Measurements from ENCODE around the gene PDF.

The PDF gene

GRCh38 chr16:69351309-69352027 is 21.1 kb upstream of the PDF start, which contains the start of gene TMED6:
Gene TMED6 (minus strand): TSS chr16:69351786. CDS start chr16:69351753, 33 bp downstream.
- Histone ChIP-seq H4K20me1 (ENCODE audit: insufficient read depth, low read length, poor library complexity, severe bottlenecking) (no peaks in the 10 kb centered on the region), H3K79me2 (ENCODE audit: insufficient read depth, low read length) (no peaks in the 10 kb centered on the region), H2AFZ (ENCODE audit: low read length) (no peak within 1 kb of the TSS), H3K9me2 (replicated peaks; ENCODE audit: low read depth, low read length) (no peaks in the 10 kb centered on the region), H3K4me2 (ENCODE audit: low read depth, low read length, poor library complexity, severe bottlenecking) (no peak within 1 kb of the TSS), H3K4me3 (ENCODE audit: low read length, poor library complexity, severe bottlenecking) (no peak within 1 kb of the TSS), H3K9me3 (ENCODE audit: insufficient read depth, low read depth, low read length) (no peaks in the 10 kb centered on the region), H3K9ac (ENCODE audit: low read depth, low read length, poor library complexity, severe bottlenecking) (no peak within 1 kb of the TSS), H3K36me3 (ENCODE audit: insufficient read depth, low read length) (peaks cover 4% of the 10 kb centered on the region; the same call in 1 of the 2 replicates), H3K4me1 (ENCODE audit: insufficient read depth, low read length, poor library complexity, severe bottlenecking) (no peaks in the 10 kb centered on the region), H3F3A (ENCODE audit: low read depth) (no peaks in the 10 kb centered on the region), H3K27me3 (ENCODE audit: insufficient read depth, low read length, poor library complexity, severe bottlenecking) (no peaks in the 10 kb centered on the region)
- TF ChIP-seq CTCF (conservative IDR thresholded peaks at IDR 0.05; ENCODE audit: low read length) (no peak), EZH2phosphoT487 (IDR thresholded peaks at IDR 0.05; ENCODE audit: borderline replicate concordance) (no peak)

GRCh38 chr16:69350536-69351133 is 20.2 kb upstream of the PDF start:
- H3K27me3 ChIP-seq (ENCODE audit: insufficient read depth, low read length, poor library complexity, severe bottlenecking), result no peaks in the 10 kb centered on the region
- no peak overlapping the region for H3K9ac ChIP-seq (ENCODE audit: low read depth, low read length, poor library complexity, severe bottlenecking)
- H3K79me2 ChIP-seq (ENCODE audit: insufficient read depth, low read length), result no peaks in the 10 kb centered on the region
- H3K4me2 ChIP-seq (ENCODE audit: low read depth, low read length, poor library complexity, severe bottlenecking), result no peak overlapping the region
- no peaks in the 10 kb centered on the region for H4K20me1 ChIP-seq (ENCODE audit: insufficient read depth, low read length, poor library complexity, severe bottlenecking)
- no peak overlapping the region for H2AFZ ChIP-seq (ENCODE audit: low read length)
- no peaks in the 10 kb centered on the region for H3K9me2 ChIP-seq (replicated peaks; ENCODE audit: low read depth, low read length)
- no peaks in the 10 kb centered on the region for H3K9me3 ChIP-seq (ENCODE audit: insufficient read depth, low read depth, low read length)
- no peak overlapping the region for H3K4me3 ChIP-seq (ENCODE audit: low read length, poor library complexity, severe bottlenecking)
- H3K4me1 ChIP-seq (ENCODE audit: insufficient read depth, low read length, poor library complexity, severe bottlenecking), result no peaks in the 10 kb centered on the region
- TF ChIP-seq CTCF (conservative IDR thresholded peaks at IDR 0.05; ENCODE audit: low read length), result no peak
- TF ChIP-seq EZH2phosphoT487 (IDR thresholded peaks at IDR 0.05; ENCODE audit: borderline replicate concordance), result no peak
- H3F3A ChIP-seq (ENCODE audit: low read depth), result no peaks in the 10 kb centered on the region
- peaks cover under 1% of the 10 kb centered on the region; the same call in 1 of the 2 replicates for H3K36me3 ChIP-seq (ENCODE audit: insufficient read depth, low read length)

GRCh38 chr16:69349536-69349935 is 19.1 kb upstream of the PDF start:
- no peaks in the 10 kb centered on the region for H3K9me2 ChIP-seq (replicated peaks; ENCODE audit: low read depth, low read length)
- no peak overlapping the region for H3K9ac ChIP-seq (ENCODE audit: low read depth, low read length, poor library complexity, severe bottlenecking)
- H3K9me3 ChIP-seq (ENCODE audit: insufficient read depth, low read depth, low read length), result no peaks in the 10 kb centered on the region
- H3K4me3 ChIP-seq (ENCODE audit: low read length, poor library complexity, severe bottlenecking), result no peak overlapping the region
- no peak for TF ChIP-seq EZH2phosphoT487 (IDR thresholded peaks at IDR 0.05; ENCODE audit: borderline replicate concordance)
- no peak for TF ChIP-seq CTCF (conservative IDR thresholded peaks at IDR 0.05; ENCODE audit: low read length)
- no peaks in the 10 kb centered on the region for H3K4me1 ChIP-seq (ENCODE audit: insufficient read depth, low read length, poor library complexity, severe bottlenecking)
- H3K36me3 ChIP-seq (ENCODE audit: insufficient read depth, low read length), result no peaks in the 10 kb centered on the region
- H4K20me1 ChIP-seq (ENCODE audit: insufficient read depth, low read length, poor library complexity, severe bottlenecking), result no peaks in the 10 kb centered on the region
- no peaks in the 10 kb centered on the region for H3K27me3 ChIP-seq (ENCODE audit: insufficient read depth, low read length, poor library complexity, severe bottlenecking)
- H2AFZ ChIP-seq (ENCODE audit: low read length), result no peak overlapping the region
- H3K79me2 ChIP-seq (ENCODE audit: insufficient read depth, low read length), result no peaks in the 10 kb centered on the region
- H3K4me2 ChIP-seq (ENCODE audit: low read depth, low read length, poor library complexity, severe bottlenecking), result no peak overlapping the region
- H3F3A ChIP-seq (ENCODE audit: low read depth), result no peaks in the 10 kb centered on the region

Data from Loucy (cell line).